ENCODE data around the gene RXFP2. TPM values are rescaled to one million over a fixed set of nuclear protein-coding genes. Genes with fewer than 3 reads are reported as not detected.

Gene RXFP2
- total RNA-seq, 1 donor from 2014 or later: not detected

GRCh38 chr13:31815361-31816144 lies 76.2 kb downstream of the RXFP2 start:
- no peak for ATAC-seq
- Histone ChIP-seq H3K4me3 (no peak overlapping the region), H3K4me1 (no peaks in the 10 kb centered on the region), H3K36me3 (no peaks in the 10 kb centered on the region), H3K27ac (no peak overlapping the region), H3K9me3 (peaks cover 13% of the 10 kb centered on the region), H3K27me3 (ENCODE audit: low read depth) (no peaks in the 10 kb centered on the region)
- TF ChIP-seq CTCF (IDR thresholded peaks at IDR 0.05): no peak
- no peak for DNase-seq
- intact Hi-C loops (cut with DNase I): no loop called here

GRCh38 chr13:31818236-31818635 lies 78.9 kb downstream of the RXFP2 start:
- ATAC-seq (no peak), DNase-seq (no peak)
- H3K9me3 ChIP-seq: peaks cover 13% of the 10 kb centered on the region
- no peaks in the 10 kb centered on the region for H3K27me3 ChIP-seq (ENCODE audit: low read depth)
- intact Hi-C loops (cut with DNase I): no loop called here
- no peaks in the 10 kb centered on the region for H3K36me3 ChIP-seq
- no peaks in the 10 kb centered on the region for H3K4me1 ChIP-seq
- no peak overlapping the region for H3K4me3 ChIP-seq
- TF ChIP-seq CTCF (IDR thresholded peaks at IDR 0.05): no peak
- H3K27ac ChIP-seq: no peak overlapping the region

GRCh38 chr13:31824705-31825517 lies 85.6 kb downstream of the RXFP2 start:
- ATAC-seq (peak in 1 of 2 donors; percentile 39), DNase-seq (no peak)
- no peak for TF ChIP-seq CTCF (IDR thresholded peaks at IDR 0.05)
- Histone ChIP-seq H3K4me1 (no peaks in the 10 kb centered on the region), H3K36me3 (no peaks in the 10 kb centered on the region), H3K9me3 (no peaks in the 10 kb centered on the region), H3K27ac (no peak overlapping the region), H3K27me3 (ENCODE audit: low read depth) (no peaks in the 10 kb centered on the region), H3K4me3 (no peak overlapping the region)
- intact Hi-C loops (cut with DNase I): no loop called here

GRCh38 chr13:31826521-31826920 lies 87.2 kb downstream of the RXFP2 start:
- no peak for DNase-seq
- H3K4me3 ChIP-seq: no peak overlapping the region
- TF ChIP-seq CTCF (IDR thresholded peaks at IDR 0.05): no peak
- no peaks in the 10 kb centered on the region for H3K27me3 ChIP-seq (ENCODE audit: low read depth)
- H3K9me3 ChIP-seq: no peaks in the 10 kb centered on the region
- no peaks in the 10 kb centered on the region for H3K36me3 ChIP-seq
- no peaks in the 10 kb centered on the region for H3K4me1 ChIP-seq
- ATAC-seq: no peak
- intact Hi-C loops (cut with DNase I): no loop called here
- no peak overlapping the region for H3K27ac ChIP-seq

- Histone ChIP-seq H3K36me3 (no peaks in the 10 kb centered on the region), H3K27me3 (ENCODE audit: low read depth) (no peaks in the 10 kb centered on the region), H3K9me3 (no peaks in the 10 kb centered on the region), H3K27ac (no peak overlapping the region), H3K4me3 (no peak overlapping the region), H3K4me1 (no peaks in the 10 kb centered on the region)
- no peak for TF ChIP-seq CTCF (IDR thresholded peaks at IDR 0.05)
- DNase-seq (no peak), ATAC-seq (peak; percentile 58 to 62)
- intact Hi-C loops (cut with DNase I): no loop called here
These were observed 88.4 kb downstream of the RXFP2 start for GRCh38 chr13:31827707-31828106.

Measured in lower lobe of right lung (tissue), 2 donors.